Stimulated activated CD4-positive, alpha-beta T cell treated with anti-CD3 and anti-CD28 coated beads, Interleukin-4, amount 100 ng/mL, for 24 hours (primary cell): ENCODE measurements around the gene INPP5A.
"Not testable (repeated sequence)": the region's sequence is repeated elsewhere in the genome, so short reads cannot be mapped to it uniquely, and the experiment has no call there.

Experiments used
- DNase-seq: peaks from one replicate; pipeline ENCODE4 v3.0.0-alpha.2; 2020

Gene INPP5A

GRCh38 chr10:132752378-132752777 lies 214.8 kb downstream of the INPP5A start:
- no peak for DNase-seq

GRCh38 chr10:132752961-132753360 lies 215.4 kb downstream of the INPP5A start:
- DNase-seq: no peak

- no peak for DNase-seq
These were observed 216.0 kb downstream of the INPP5A start for GRCh38 chr10:132753596-132753995.

GRCh38 chr10:132754071-132754470 lies 216.5 kb downstream of the INPP5A start:
- DNase-seq: no peak

- no peak for DNase-seq
These were observed 217.7 kb downstream of the INPP5A start for GRCh38 chr10:132755166-132755711.

GRCh38 chr10:132756591-132756990 lies 219.0 kb downstream of the INPP5A start:
- no peak for DNase-seq

- DNase-seq: no peak
These were observed 219.6 kb downstream of the INPP5A start for GRCh38 chr10:132757171-132757570.

GRCh38 chr10:132758865-132759264 lies 221.3 kb downstream of the INPP5A start:
- DNase-seq: no peak

- no peak for DNase-seq
These were observed 223.9 kb downstream of the INPP5A start for GRCh38 chr10:132761395-132762060.

GRCh38 chr10:132762267-132762666 lies 224.7 kb downstream of the INPP5A start:
- peak; percentile 27 for DNase-seq

GRCh38 chr10:132763545-132763944 lies 226.0 kb downstream of the INPP5A start:
- DNase-seq: no peak

- DNase-seq: no peak
These were observed 226.5 kb downstream of the INPP5A start for GRCh38 chr10:132764108-132764507.

- DNase-seq: no peak
These were observed 227.8 kb downstream of the INPP5A start for GRCh38 chr10:132765435-132765834.

GRCh38 chr10:132766291-132766690 lies 228.7 kb downstream of the INPP5A start:
- no peak for DNase-seq

GRCh38 chr10:132768346-132769248 lies 231.0 kb downstream of the INPP5A start:
- no peak for DNase-seq

- DNase-seq: no peak
These were observed 232.8 kb downstream of the INPP5A start for GRCh38 chr10:132770061-132771021.

GRCh38 chr10:132772816-132773215 lies 235.2 kb downstream of the INPP5A start:
- not testable (repeated sequence) for DNase-seq

- DNase-seq: no peak
These were observed 236.8 kb downstream of the INPP5A start for GRCh38 chr10:132774181-132774901.

GRCh38 chr10:132774902-132775863 lies 237.6 kb downstream of the INPP5A start:
- no peak for DNase-seq

GRCh38 chr10:132776186-132776585 lies 238.6 kb downstream of the INPP5A start:
- no peak for DNase-seq

- no peak for DNase-seq
These were observed 239.2 kb downstream of the INPP5A start for GRCh38 chr10:132776821-132777220.
